SK-MEL-5 (cell line): ENCODE data around the gene DENND10. TPM values are rescaled to one million over a fixed set of nuclear protein-coding genes. Genes with fewer than 3 reads are reported as not detected.

ENCODE experiments used
- DNase-seq: peaks from one replicate; pipeline ENCODE4 v3.0.0-alpha.2; 2016; ENCODE audit warnings: low read depth, low spot score
- in situ Hi-C: cut with HindIII; loops from 2 replicates; pipeline ENCODE4 v1.10.0; 2016; ENCODE audit warnings: low sequenced_read_pairs, high pct_unique_total_duplicates, low pct_unique_long_range_greater_than_20kb
- small RNA-seq, 2 experiments: library from RNA; depleted of rRNA; stranded (forward); fragments of <200 nt; gene quantifications; one replicate each; pipeline ENCODE3, GENCODE V24; 2014
- total RNA-seq: library from RNA; depleted of rRNA; stranded (reverse); fragments of >200 nt; shearing (Covaris generic); gene quantifications from 2 replicates; pipeline ENCODE4 v1.2.3, GENCODE V29; 2014; rRNA removed

The DENND10 gene
- total RNA-seq, 1 experiment from 2014 or later = 55.6 TPM

DNA sequence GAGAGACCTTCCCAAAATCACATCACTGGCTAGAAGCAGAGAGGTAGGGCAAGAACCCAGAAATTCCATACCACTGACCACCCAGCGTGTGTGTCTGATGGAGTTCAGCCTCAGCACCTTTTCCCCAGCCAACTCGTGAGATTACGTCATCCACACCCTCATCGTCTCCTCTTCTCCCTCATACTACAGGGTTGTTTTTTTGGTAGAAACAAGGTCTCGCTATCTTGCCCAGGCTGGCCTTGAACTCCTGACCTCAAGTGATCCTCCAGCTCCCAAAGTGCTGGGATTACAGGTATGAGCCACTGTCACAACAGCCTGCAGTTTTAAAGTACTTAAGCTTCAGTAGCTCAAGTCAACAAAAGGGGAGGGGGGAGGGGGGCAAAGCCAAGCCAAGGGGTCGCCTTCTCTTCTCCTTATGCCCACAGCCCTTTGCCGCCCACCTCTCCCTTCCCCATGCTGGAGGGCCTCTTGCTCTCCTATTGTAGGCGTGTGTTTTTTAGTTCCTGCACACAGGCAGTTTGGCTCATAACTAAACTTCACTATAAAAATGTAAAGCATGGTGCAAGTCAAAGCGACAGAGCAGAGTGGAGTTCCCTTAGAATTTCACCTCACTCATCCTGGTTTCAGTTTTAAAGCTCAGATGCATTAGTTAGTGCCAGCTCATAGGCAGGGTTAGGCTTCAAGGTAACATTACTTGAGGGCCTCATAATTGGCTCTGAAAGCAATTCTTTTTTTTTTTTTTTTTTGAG lies 79.9 kb downstream of the DENND10 start:
- in situ Hi-C loops = no loop called here
- no peak for DNase-seq

Small RNAs within 50 kb of the gene (small RNA-seq; reads per million reads assigned to genes)
- gene AL355598.1 (0 reads per million in 2 experiments), gene RF00413 (0 to 0.05 reads per million in 2 experiments), gene SNORA19 (0 to 0.15 reads per million in 2 experiments)

Other genes with a start within 250 kb of the DENND10 start
- gene NANOS1, start 74.4 kb upstream of the DENND10 start, total RNA-seq = 3.5 and 5.7 TPM in 2 replicates
- gene EIF3A, start 23.3 kb upstream of the DENND10 start, total RNA-seq = 112 and 130 TPM in 2 replicates
- 58.9 and 63.9 TPM in 2 replicates for gene SFXN4, start 61.6 kb downstream of the DENND10 start, total RNA-seq
- gene PRDX3, start 74.7 kb downstream of the DENND10 start, total RNA-seq = 245 and 273 TPM in 2 replicates
- gene GRK5, start 103.5 kb downstream of the DENND10 start, total RNA-seq = 4.2 and 4.8 TPM in 2 replicates